CD4-positive, alpha-beta T cell treated with Interleukin-21 for 1 hour (primary cell): ENCODE measurements around the gene FCHSD1.

Source experiments
- DNase-seq: peaks from one replicate; pipeline ENCODE4 v3.0.0-alpha.2; 2020

The FCHSD1 gene

GRCh38 chr5:141640698-141641097, 10.5 kb downstream of the FCHSD1 start:
- DNase-seq, result no peak

GRCh38 chr5:141640051-141640415, 11.2 kb downstream of the FCHSD1 start:
- no peak for DNase-seq

GRCh38 chr5:141639357-141640050, 11.7 kb downstream of the FCHSD1 start:
- no peak for DNase-seq

GRCh38 chr5:141638771-141639170, 12.4 kb downstream of the FCHSD1 start:
- DNase-seq, result no peak

GRCh38 chr5:141637767-141638419, 13.3 kb downstream of the FCHSD1 start:
- DNase-seq, result peak; percentile 73

- peak; percentile 58 for DNase-seq
Measured at GRCh38 chr5:141637123-141637766, 14.0 kb downstream of the FCHSD1 start.

- DNase-seq, result peak; percentile 93
Measured at GRCh38 chr5:141636413-141637122, 14.7 kb downstream of the FCHSD1 start, which contains the start of the genes HDAC3 and RELL2. TSS of gene HDAC3 (minus strand) at chr5:141636849. CDS start at chr5:141636790, 59 bp downstream. TSS of gene RELL2 (plus strand) at chr5:141636997. CDS start at chr5:141638226, 1,229 bp downstream.

GRCh38 chr5:141636106-141636412, 15.2 kb downstream of the FCHSD1 start:
- DNase-seq, result no peak

- no peak for DNase-seq
Measured at GRCh38 chr5:141635646-141636045, 15.6 kb downstream of the FCHSD1 start.

GRCh38 chr5:141634720-141635119, 16.5 kb downstream of the FCHSD1 start:
- no peak for DNase-seq

- no peak for DNase-seq
Measured at GRCh38 chr5:141633871-141634561, 17.2 kb downstream of the FCHSD1 start.

GRCh38 chr5:141632650-141633049, 18.6 kb downstream of the FCHSD1 start:
- DNase-seq, result no peak

GRCh38 chr5:141630570-141631140, 20.6 kb downstream of the FCHSD1 start:
- DNase-seq, result no peak

- no peak for DNase-seq
Measured at GRCh38 chr5:141628175-141628788, 22.9 kb downstream of the FCHSD1 start.

- DNase-seq, result no peak
Measured at GRCh38 chr5:141623611-141624010, 27.6 kb downstream of the FCHSD1 start.

GRCh38 chr5:141623186-141623585, 28.0 kb downstream of the FCHSD1 start:
- no peak for DNase-seq

- DNase-seq, result peak; percentile 98
Measured at GRCh38 chr5:141618804-141619554, 32.2 kb downstream of the FCHSD1 start, which contains the start of gene DIAPH1. TSS of gene DIAPH1 (minus strand) at chr5:141619000. CDS start at chr5:141618914, 86 bp downstream.

- DNase-seq, result peak; percentile 67
Measured at GRCh38 chr5:141618030-141618803, 33.0 kb downstream of the FCHSD1 start.

GRCh38 chr5:141617682-141618029, 33.6 kb downstream of the FCHSD1 start:
- no peak for DNase-seq

GRCh38 chr5:141617128-141617527, 34.1 kb downstream of the FCHSD1 start:
- DNase-seq, result no peak
